Spleen (tissue), 11 donors: ENCODE measurements around the gene PSG1. TPM values are rescaled to one million over a fixed set of nuclear protein-coding genes. Genes with fewer than 3 reads are reported as not detected.
"Not testable (repeated sequence)": the region's sequence is repeated elsewhere in the genome, so short reads cannot be mapped to it uniquely, and the experiment has no call there.

ENCODE experiments used
- DNase-seq: peaks from one replicate; pipeline ENCODE4 v3.0.0-alpha.2; 2020
- H3K27ac ChIP-seq, 8 donors: fragments of 200-600 bp; sonication (generic) in 7 of 8; 1 replicate in 4 of 8; 2 replicates in 4 of 8; pipeline versions ENCODE4 v1.5.0 to v1.8.0; 2016 to 2021; ENCODE audit warnings: inconsistent platforms in 4 of 8, mild to moderate bottlenecking in 4 of 8, moderate library complexity in 1 of 8
- H3K27me3 ChIP-seq, 7 donors: fragments of 200-600 bp; sonication (generic) in 6 of 7; replicated peaks in 1 of 7; 1 replicate in 4 of 7; 2 replicates in 3 of 7; pipeline versions ENCODE4 v1.5.0 to v1.8.0; 2016 to 2021; ENCODE audit warnings: inconsistent platforms in 3 of 7, mild to moderate bottlenecking in 1 of 7
- H3K36me3 ChIP-seq, 6 donors: fragments of 200-600 bp; sonication (generic) in 5 of 6; 1 replicate in 4 of 6; 2 replicates in 2 of 6; pipeline versions ENCODE4 v1.5.0 to v1.8.0; 2016 to 2021; ENCODE audit warnings: inconsistent platforms in 2 of 6
- H3K4me1 ChIP-seq, 6 donors: fragments of 200-600 bp; sonication (generic) in 5 of 6; 1 replicate in 3 of 6; 2 replicates in 3 of 6; pipeline versions ENCODE4 v1.5.0 to v1.8.0; 2016 to 2021; ENCODE audit warnings: inconsistent platforms in 3 of 6
- H3K4me3 ChIP-seq, 8 donors: fragments of 200-600 bp; sonication (generic) in 7 of 8; 1 replicate in 4 of 8; 2 replicates in 4 of 8; pipeline versions ENCODE4 v1.5.0 to v1.8.0; 2016 to 2021; ENCODE audit warnings: inconsistent platforms in 4 of 8, mild to moderate bottlenecking in 4 of 8, moderate library complexity in 2 of 8
- H3K9me3 ChIP-seq, 8 donors: fragments of 200-600 bp; sonication (generic) in 7 of 8; 1 replicate in 4 of 8; 2 replicates in 4 of 8; pipeline versions ENCODE4 v1.5.0 to v1.8.0; 2016 to 2021; ENCODE audit warnings: inconsistent platforms in 4 of 8
- CTCF ChIP-seq, 11 experiments: fragments of 200-600 bp in 7 of 11; fragments of 450-650 bp in 4 of 11; sonication (generic) in 4 of 11; IDR thresholded peaks in 8 of 11; conservative IDR thresholded peaks in 3 of 11; 1 replicate in 7 of 11; 2 replicates in 4 of 11; pipeline versions ENCODE4 v1.4.0 to v1.8.0; 2016 to 2021; ENCODE audit warnings: antibody characterized with exemption in 11 of 11, inconsistent platforms in 4 of 11, mild to moderate bottlenecking in 1 of 11
- POLR2A ChIP-seq, 3 donors: fragments of 450-650 bp; IDR thresholded peaks; one replicate each; pipeline ENCODE4 v1.5.1; 2017; ENCODE audit warnings: antibody characterized with exemption in 3 of 3, mild to moderate bottlenecking in 1 of 3
- POLR2AphosphoS5 ChIP-seq, 3 donors: sonication (generic); formaldehyde crosslinking; IDR thresholded peaks; one replicate each; pipeline ENCODE4 v1.5.1; 2017; ENCODE audit warnings: antibody characterized with exemption in 3 of 3
- WGBS, 5 donors: extraction: QIAGEN DNeasy Blood & Tissue Kit in 3 of 5; methylation state at CpG; one replicate each; pipeline versions ENCODE4 v1.1.5 to v1.1.7; 2013 to 2018; 5-methylcytosine and 5-hydroxymethylcytosine counted together
- intact Hi-C: fragments of 100-400 bp; cut with DNase I; formaldehyde crosslinking; loops from one replicate; pipeline ENCODE4 v1.15.0; 2023; ENCODE audit warnings: low total_unique reads
- polyA plus RNA-seq, 3 donors: library from polyadenylated mRNA; stranded (reverse); fragments of 200-250 nt; gene quantifications; one replicate each; pipeline ENCODE4 v1.2.1, GENCODE V29; 2013
- total RNA-seq, 7 donors: library from RNA; depleted of rRNA in 3 of 7; stranded (reverse); fragments of >200 nt in 3 of 7; fragmentation: NEBNext Ultra II Directional in 4 of 7; extraction: Animal tissue kit (Norgen Biotek cat#: 25700) in 4 of 7; gene quantifications; one replicate each; pipeline versions ENCODE4 v1.1.0 to v1.2.1, GENCODE V29; 2016 to 2021
- donor health status: healthy with polysubstance abuse.
- donor health status: DM: no; HTN: no; CAD: no; lungs with moderate emphysema.
- donor health status: DM: no; HTN: no; CAD: no.
- donor health status: Bipolar disorder and iron deficiency.
- donor health status: healthy.
- donor health status: DM: no; HTN: no; CAD: no.
- donor health status: DM: yes; HTN: yes; CAD: no.

The PSG1 gene
- total and polyA plus RNA-seq, 10 donors: not detected

- Histone ChIP-seq H3K9me3 (no peaks in the 10 kb centered on the region), H3K27me3 (no peaks in the 10 kb centered on the region), H3K36me3 (no peaks in the 10 kb centered on the region), H3K27ac (no peak overlapping the region), H3K4me1 (no peaks in the 10 kb centered on the region), H3K4me3 (no peak overlapping the region)
- no peak for TF ChIP-seq CTCF (IDR thresholded peaks at IDR 0.05 in 8 of 11, conservative IDR thresholded peaks at IDR 0.05 in 3 of 11)
- TF ChIP-seq POLR2AphosphoS5 (IDR thresholded peaks at IDR 0.05): no peak
- TF ChIP-seq POLR2A (IDR thresholded peaks at IDR 0.05): no peak
- no peak for DNase-seq
- intact Hi-C loops: no loop called here
- WGBS, 5 donors: 53 to 71% (median 60%) methylated on average over 6 of the region's 6 CpGs
Measured at GRCh38 chr19:42850981-42851717, 28.4 kb downstream of the PSG1 start.

- 59 to 80% (median 71%) methylated on average over 2 of the region's 2 CpGs for WGBS, 5 donors
- DNase-seq: no peak
- no peak overlapping the region for H3K27ac ChIP-seq
- H3K27me3 ChIP-seq: no peaks in the 10 kb centered on the region
- H3K4me1 ChIP-seq: no peaks in the 10 kb centered on the region
- H3K9me3 ChIP-seq: no peaks in the 10 kb centered on the region
- intact Hi-C loops: no loop called here
- H3K4me3 ChIP-seq: no peak overlapping the region
- no peaks in the 10 kb centered on the region for H3K36me3 ChIP-seq
- TF ChIP-seq CTCF (IDR thresholded peaks at IDR 0.05 in 8 of 11, conservative IDR thresholded peaks at IDR 0.05 in 3 of 11) (no peak), POLR2A (IDR thresholded peaks at IDR 0.05) (no peak), POLR2AphosphoS5 (IDR thresholded peaks at IDR 0.05) (no peak)
Measured at GRCh38 chr19:42846597-42846996, 32.9 kb downstream of the PSG1 start.

- H3K27me3 ChIP-seq, H3K36me3 ChIP-seq, H3K9me3 ChIP-seq, DNase-seq, H3K4me1 ChIP-seq, H3K27ac ChIP-seq, H3K4me3 ChIP-seq, intact Hi-C loops: not testable (repeated sequence)
- WGBS, 5 donors: 38 to 69% (median 63%) methylated on average over 5 to 7 of the region's 7 CpGs
Measured at GRCh38 chr19:42843631-42844030, 35.9 kb downstream of the PSG1 start.

- WGBS, 5 donors: 77 to 88% (median 81%) methylated on average over 9 of the region's 9 CpGs
- H3K4me1 ChIP-seq, H3K27me3 ChIP-seq, H3K27ac ChIP-seq, intact Hi-C loops, DNase-seq, H3K4me3 ChIP-seq, H3K9me3 ChIP-seq, H3K36me3 ChIP-seq: not testable (repeated sequence)
Measured at GRCh38 chr19:42832746-42833442, 46.6 kb downstream of the PSG1 start.

- H3K9me3 ChIP-seq, H3K27me3 ChIP-seq, H3K4me3 ChIP-seq, H3K36me3 ChIP-seq, DNase-seq, H3K27ac ChIP-seq, intact Hi-C loops, H3K4me1 ChIP-seq: not testable (repeated sequence)
- WGBS, 5 donors: 67 to 85% (median 80%) methylated on average over 3 of the region's 3 CpGs
Measured at GRCh38 chr19:42832023-42832680, 47.4 kb downstream of the PSG1 start.
